Erythroblast (primary cell): ENCODE data around the gene ZNF653.

Experiments
- GATA1 ChIP-seq: IDR thresholded peaks from 2 replicates; pipeline ENCODE4 v1.6.1; 2011; ENCODE audit warnings: low read depth, mild to moderate bottlenecking, control low read depth, low read length, moderate library complexity
- POLR2A ChIP-seq: IDR thresholded peaks from 2 replicates; pipeline ENCODE4 v1.6.1; 2011; ENCODE audit warnings: mild to moderate bottlenecking, low read length

GRCh38 chr19:11479898-11480714, 25.5 kb downstream of the ZNF653 start:
- TF ChIP-seq POLR2A, result no peak
- no peak for TF ChIP-seq GATA1
